ENCODE measurements around the gene PIWIL1. TPM values are rescaled to one million over a fixed set of nuclear protein-coding genes. Genes with fewer than 3 reads are reported as not detected.

The PIWIL1 gene
- total and polyA plus RNA-seq, 10 donors, result 0.03 to 3.5 (median 0.61) TPM; not detected in 1

- intact Hi-C loops (cut with DNase I; ENCODE audit: low total_unique reads), result no loop called here
- no peak for TF ChIP-seq POLR2AphosphoS5 (IDR thresholded peaks at IDR 0.05)
- no peak for TF ChIP-seq CTCF (IDR thresholded peaks at IDR 0.05 in 8 of 11, conservative IDR thresholded peaks at IDR 0.05 in 3 of 11)
- TF ChIP-seq POLR2A (IDR thresholded peaks at IDR 0.05), result no peak
These were observed 39.2 kb upstream of the PIWIL1 start for GRCh38 chr12:130298322-130299021.

GRCh38 chr12:130299574-130299973, 38.1 kb upstream of the PIWIL1 start:
- WGBS, 5 donors, result 55 to 67% (median 57%) methylated on average over 6 of the region's 6 CpGs
- H3K4me1 ChIP-seq, result no peaks in the 10 kb centered on the region
- H3K36me3 ChIP-seq, result no peaks in the 10 kb centered on the region
- H3K27ac ChIP-seq, result no peak overlapping the region
- TF ChIP-seq CTCF (IDR thresholded peaks at IDR 0.05 in 8 of 11, conservative IDR thresholded peaks at IDR 0.05 in 3 of 11), result no peak
- no peak for TF ChIP-seq POLR2AphosphoS5 (IDR thresholded peaks at IDR 0.05)
- TF ChIP-seq POLR2A (IDR thresholded peaks at IDR 0.05), result no peak
- DNase-seq, result no peak
- intact Hi-C loops (cut with DNase I; ENCODE audit: low total_unique reads), result no loop called here
- no peak overlapping the region for H3K4me3 ChIP-seq
- H3K9me3 ChIP-seq, result peaks cover 0 to 17% (median 5%) of the 10 kb centered on the region in 8 donors
- peaks cover 0 to 15% (median 0%) of the 10 kb centered on the region in 7 donors for H3K27me3 ChIP-seq (replicated peaks in 1 of 7)

More at GRCh38 chr12:130298322-130299021, 39.2 kb upstream of the PIWIL1 start:
- H3K4me3 ChIP-seq, result no peak overlapping the region
- H3K36me3 ChIP-seq, result no peaks in the 10 kb centered on the region
- peaks cover 0 to 27% (median 6%) of the 10 kb centered on the region in 8 donors for H3K9me3 ChIP-seq
- 75 to 88% (median 84%) methylated on average over 5 of the region's 5 CpGs for WGBS, 5 donors
- no peak overlapping the region for H3K27ac ChIP-seq
- H3K4me1 ChIP-seq, result no peaks in the 10 kb centered on the region
- DNase-seq, result no peak
- peaks cover 0 to 15% (median 0%) of the 10 kb centered on the region in 7 donors for H3K27me3 ChIP-seq (replicated peaks in 1 of 7)

- Histone ChIP-seq H3K4me3 (no peak overlapping the region), H3K9me3 (peaks cover 0 to 17% (median 5%) of the 10 kb centered on the region in 8 donors), H3K27ac (no peak overlapping the region), H3K4me1 (no peaks in the 10 kb centered on the region), H3K27me3 (replicated peaks in 1 of 7) (peaks cover 0 to 15% (median 0%) of the 10 kb centered on the region in 7 donors), H3K36me3 (no peaks in the 10 kb centered on the region)
- intact Hi-C loops (cut with DNase I; ENCODE audit: low total_unique reads), result no loop called here
- DNase-seq, result no peak
- no peak for TF ChIP-seq CTCF (IDR thresholded peaks at IDR 0.05 in 8 of 11, conservative IDR thresholded peaks at IDR 0.05 in 3 of 11)
- TF ChIP-seq POLR2A (IDR thresholded peaks at IDR 0.05), result no peak
- no peak for TF ChIP-seq POLR2AphosphoS5 (IDR thresholded peaks at IDR 0.05)
- WGBS, 5 donors, result 82 to 95% (median 90%) methylated on average over 4 of the region's 4 CpGs
These were observed 37.6 kb upstream of the PIWIL1 start for GRCh38 chr12:130300090-130300489.

GRCh38 chr12:130300737-130301535, 36.8 kb upstream of the PIWIL1 start:
- H3K36me3 ChIP-seq, result no peaks in the 10 kb centered on the region
- no peak overlapping the region for H3K27ac ChIP-seq
- peaks cover 0 to 17% (median 5%) of the 10 kb centered on the region in 8 donors for H3K9me3 ChIP-seq
- no peak overlapping the region for H3K4me3 ChIP-seq
- 67 to 74% (median 71%) methylated on average over 20 to 21 of the region's 21 CpGs for WGBS, 5 donors
- DNase-seq, result no peak
- H3K4me1 ChIP-seq, result no peaks in the 10 kb centered on the region
- TF ChIP-seq CTCF (IDR thresholded peaks at IDR 0.05 in 8 of 11, conservative IDR thresholded peaks at IDR 0.05 in 3 of 11) (no peak), POLR2AphosphoS5 (IDR thresholded peaks at IDR 0.05) (no peak), POLR2A (IDR thresholded peaks at IDR 0.05) (no peak)
- intact Hi-C loops (cut with DNase I; ENCODE audit: low total_unique reads), result no loop called here
- H3K27me3 ChIP-seq (replicated peaks in 1 of 7), result peaks cover 0 to 15% (median 0%) of the 10 kb centered on the region in 7 donors

Measured in spleen (tissue), 11 donors.